ENCODE measurements around the gene LIME1. TPM values are rescaled to one million over a fixed set of nuclear protein-coding genes. Genes with fewer than 3 reads are reported as not detected.

LIME1 gene
- total and polyA plus RNA-seq, 9 of the 15 experiments (the other 6 are each of a cell fraction or from before 2014, with no cell fraction given) = 0.11 to 17.1 (median 2.8) TPM; not detected in 2

GRCh38 chr20:63750807-63751470 lies 14.5 kb downstream of the LIME1 start (continued):
- TF ChIP-seq, protein P1, sequence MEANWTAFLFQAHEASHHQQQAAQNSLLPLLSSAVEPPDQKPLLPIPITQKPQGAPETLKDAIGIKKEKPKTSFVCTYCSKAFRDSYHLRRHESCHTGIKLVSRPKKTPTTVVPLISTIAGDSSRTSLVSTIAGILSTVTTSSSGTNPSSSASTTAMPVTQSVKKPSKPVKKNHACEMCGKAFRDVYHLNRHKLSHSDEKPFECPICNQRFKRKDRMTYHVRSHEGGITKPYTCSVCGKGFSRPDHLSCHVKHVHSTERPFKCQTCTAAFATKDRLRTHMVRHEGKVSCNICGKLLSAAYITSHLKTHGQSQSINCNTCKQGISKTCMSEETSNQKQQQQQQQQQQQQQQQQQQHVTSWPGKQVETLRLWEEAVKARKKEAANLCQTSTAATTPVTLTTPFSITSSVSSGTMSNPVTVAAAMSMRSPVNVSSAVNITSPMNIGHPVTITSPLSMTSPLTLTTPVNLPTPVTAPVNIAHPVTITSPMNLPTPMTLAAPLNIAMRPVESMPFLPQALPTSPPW (CRISPR knock-in tag; IDR thresholded peaks at IDR 0.05) = peak; percentile 49

- FAIRE-seq (no peak), ATAC-seq (peak; percentile 6; the same call in 1 of the 3 replicates), DNase-seq (ENCODE audit: extremely low read depth in 1 of 4, low spot score in 3 of 4) (peak in 2 of 4 experiments; percentile 24 to 39)
- no peaks in the 10 kb centered on the region for H3K9me3 ChIP-seq (replicated peaks; ENCODE audit: control insufficient read depth, insufficient read depth, low read depth, low read length)
- POLR2A ChIA-PET = interaction anchor here (0.6 kb wide), 1 partner anchor 53 kb away, joined by 3 read pairs; no protein-coding TSS in a partner anchor
- H3K36me3 ChIP-seq (ENCODE audit: control insufficient read depth, insufficient read depth, low read length) = no peaks in the 10 kb centered on the region
- H3K4me3 ChIP-seq = no peak overlapping the region
- intact Hi-C loops (cut with micrococcal nuclease) = no loop called here
- 81% methylated on average over 20 of the region's 45 CpGs for WGBS (ENCODE audit: insufficient coverage, low coverage, missing lambda C conversion rate)
- no TSS peak for BruUV-seq (replicated peaks)
- peak overlapping the region in 1 of 2 experiments; percentile 54; a peak in 3 of 4 replicates for H3K9ac ChIP-seq (ENCODE audit: insufficient read depth in 1 of 2, low read depth in 2 of 2, low read length in 2 of 2)
- CTCF ChIA-PET (ENCODE audit: low intra/inter-chr PET ratio) = no interaction called here
- no peaks in the 10 kb centered on the region for H3K9me1 ChIP-seq (ENCODE audit: control insufficient read depth, insufficient read depth, low read length)
- no peaks in the 10 kb centered on the region for H4K20me1 ChIP-seq (replicated peaks; ENCODE audit: control insufficient read depth, insufficient read depth, low read length)
- no peaks in the 10 kb centered on the region for H3K79me2 ChIP-seq (ENCODE audit: control insufficient read depth, insufficient read depth, low read length)
- in situ Hi-C loops (cut with MboI) = no loop called here
- H3K4me1 ChIP-seq (replicated peaks in 1 of 2; ENCODE audit: control insufficient read depth in 2 of 2, insufficient read depth in 2 of 2, low read length in 2 of 2) = peaks cover 9 to 63% of the 10 kb centered on the region in 2 experiments
- H3K27ac ChIP-seq (ENCODE audit: extremely low read depth, low read depth, low read length) = no peak overlapping the region; the same call in 2 of the 3 replicates
- peak overlapping the region; percentile 58 for H3K4me2 ChIP-seq (ENCODE audit: insufficient read depth, low read length)
- no peak for TF ChIP-seq RFX5 (IDR thresholded peaks at IDR 0.05; ENCODE audit: low read depth, low read length)
- no peak for TF ChIP-seq OTX1 (CRISPR knock-in tag; IDR thresholded peaks at IDR 0.05)
- peak; percentile 4 for TF ChIP-seq HMGN3 (IDR thresholded peaks at IDR 0.05; ENCODE audit: borderline replicate concordance, extremely low read depth, insufficient read length, low read depth, low read length)
- no peak for TF ChIP-seq KHSRP (IDR thresholded peaks at IDR 0.05)
- peak overlapping the region; percentile 86 for H2AFZ ChIP-seq (ENCODE audit: low read depth, low read length)
- no peaks in the 10 kb centered on the region for H3K27me3 ChIP-seq (ENCODE audit: control insufficient read depth in 2 of 2, insufficient read depth in 2 of 2, low read length in 2 of 2)
Observed at GRCh38 chr20:63751471-63752271, 15.2 kb downstream of the LIME1 start.
